HepG2 (cell line): Measurements from ENCODE around the gene CIAO2B. TPM values are rescaled to one million over a fixed set of nuclear protein-coding genes. Genes with fewer than 3 reads are reported as not detected.

Experiments used
- AHR ChIP-seq: IDR thresholded peaks from 2 replicates; pipeline ENCODE4 v1.6.1; 2018; ENCODE audit warnings: missing genetic modification reagents, missing compliant biosample characterization
- ATM ChIP-seq: fragments of 450-650 bp; IDR thresholded peaks from 2 replicates; pipeline ENCODE4 v1.7.1; 2017; ENCODE audit warnings: mild to moderate bottlenecking, borderline replicate concordance
- ELF3 ChIP-seq: IDR thresholded peaks from 2 replicates; pipeline ENCODE4 v1.6.1; 2016; ENCODE audit warnings: missing genetic modification reagents, missing compliant biosample characterization
- FLYWCH1 ChIP-seq: sonication (generic); formaldehyde crosslinking; IDR thresholded peaks from 2 replicates; pipeline ENCODE4 v1.8.1; 2023; ENCODE audit warnings: mild to moderate bottlenecking, missing genetic modification reagents
- MYPOP ChIP-seq: sonication (generic); formaldehyde crosslinking; IDR thresholded peaks from 2 replicates; pipeline ENCODE4 v1.8.1; 2023; ENCODE audit warnings: mild to moderate bottlenecking, moderate library complexity, missing genetic modification reagents
- NCOA1 ChIP-seq: sonication (generic); formaldehyde crosslinking; IDR thresholded peaks from 2 replicates; pipeline ENCODE4 v1.9.0; 2021; ENCODE audit warnings: missing genetic modification reagents
- NFRKB ChIP-seq: fragments of 450-650 bp; IDR thresholded peaks from 2 replicates; pipeline ENCODE4 v1.6.1; 2017
- NONO ChIP-seq, 2 experiments: fragments of 450-650 bp in 1 of 2; sonication (generic) in 1 of 2; formaldehyde crosslinking in 1 of 2; IDR thresholded peaks in 1 of 2; conservative IDR thresholded peaks in 1 of 2; 2 replicates each; pipeline versions ENCODE4 v1.6.1 to v1.8.0; 2017 to 2022; ENCODE audit warnings: mild to moderate bottlenecking in 1 of 2, missing genetic modification reagents in 1 of 2, moderate library complexity in 1 of 2
- RXRA ChIP-seq: sonication (generic); formaldehyde crosslinking; IDR thresholded peaks from 2 replicates; pipeline ENCODE4 v1.5.1; 2020; ENCODE audit warnings: missing genetic modification reagents
- SAFB2 ChIP-seq: sonication (generic); formaldehyde crosslinking; IDR thresholded peaks from 2 replicates; pipeline ENCODE4 v1.5.1; 2020; ENCODE audit warnings: missing genetic modification reagents, low read depth, mild to moderate bottlenecking, borderline replicate concordance
- SIX1 ChIP-seq: sonication (generic); formaldehyde crosslinking; IDR thresholded peaks from 2 replicates; pipeline ENCODE4 v1.4.0; 2020; ENCODE audit warnings: missing genetic modification reagents, borderline replicate concordance
- TAF1 ChIP-seq: sonication (generic); formaldehyde crosslinking; IDR thresholded peaks from 2 replicates; pipeline ENCODE4 v1.4.0; 2020; ENCODE audit warnings: missing genetic modification reagents
- ZBTB2 ChIP-seq: sonication (generic); formaldehyde crosslinking; IDR thresholded peaks from 2 replicates; pipeline ENCODE4 v1.8.0; 2022; ENCODE audit warnings: low read depth, missing genetic modification reagents
- ZFP62 ChIP-seq: sonication (generic); formaldehyde crosslinking; IDR thresholded peaks from 2 replicates; pipeline ENCODE4 v1.4.0; 2020; ENCODE audit warnings: missing genetic modification reagents
- ZNF75D ChIP-seq: sonication (generic); formaldehyde crosslinking; IDR thresholded peaks from 2 replicates; pipeline ENCODE4 v1.8.1; 2023; ENCODE audit warnings: missing genetic modification reagents, mild to moderate bottlenecking, borderline replicate concordance
- ZNF782 ChIP-seq: sonication (generic); formaldehyde crosslinking; IDR thresholded peaks from 2 replicates; pipeline ENCODE4 v1.4.0; 2020; ENCODE audit warnings: missing genetic modification reagents, mild to moderate bottlenecking, borderline replicate concordance
- ZNF878 ChIP-seq: sonication (generic); formaldehyde crosslinking; IDR thresholded peaks from 2 replicates; pipeline ENCODE4 v1.8.1; 2023; ENCODE audit warnings: mild to moderate bottlenecking, missing genetic modification reagents, moderate library complexity
- polyA plus RNA-seq, 8 experiments: library from polyadenylated mRNA; depleted of rRNA in 3 of 8; stranded (reverse) in 7 of 8; unstranded in 1 of 8; fragments of >200 nt; fragmentation: Illumina TruSeq in 4 of 8; extraction: Trizol in 4 of 8; gene quantifications; 2 replicates each; pipeline versions ENCODE4 v1.2.1 to v1.2.3, GENCODE V29; 2011 to 2016; ENCODE audit warnings: low read depth in 4 of 8, missing spikeins in 1 of 8, mixed read lengths in 1 of 8; ENCODE audit not compliant: insufficient read depth in 1 of 8
- total RNA-seq, 5 experiments: library from RNA; depleted of rRNA; stranded (reverse); fragments of >200 nt; fragmentation: Illumina TruSeq; extraction: Trizol; gene quantifications; 2 replicates each; pipeline ENCODE4 v1.2.3, GENCODE V29; 2016; ENCODE audit warnings: low read depth in 1 of 5
- TF ChIP-seq, protein P1 (sequence below): sonication (generic); formaldehyde crosslinking; IDR thresholded peaks from 2 replicates; pipeline ENCODE4 v1.5.0; 2020; ENCODE audit warnings: mild to moderate bottlenecking, missing genetic modification reagents
- TF ChIP-seq, protein P2 (sequence below): sonication (generic); formaldehyde crosslinking; IDR thresholded peaks from 2 replicates; pipeline ENCODE4 v1.9.0; 2022; ENCODE audit warnings: low read depth, missing genetic modification reagents
- TF ChIP-seq, protein P3 (sequence below): sonication (generic); formaldehyde crosslinking; IDR thresholded peaks from 2 replicates; pipeline ENCODE4 v1.4.0; 2020; ENCODE audit warnings: mild to moderate bottlenecking, missing genetic modification reagents

The CIAO2B gene
- total and polyA plus RNA-seq, 2 of the 13 experiments (the other 11 are each of a cell fraction or from before 2014, with no cell fraction given): 157 to 293 TPM

GRCh38 chr16:66961065-66961744, 27.0 kb upstream of the CIAO2B start, which contains the start of gene CES3 (continued):
- TF ChIP-seq, protein P1, sequence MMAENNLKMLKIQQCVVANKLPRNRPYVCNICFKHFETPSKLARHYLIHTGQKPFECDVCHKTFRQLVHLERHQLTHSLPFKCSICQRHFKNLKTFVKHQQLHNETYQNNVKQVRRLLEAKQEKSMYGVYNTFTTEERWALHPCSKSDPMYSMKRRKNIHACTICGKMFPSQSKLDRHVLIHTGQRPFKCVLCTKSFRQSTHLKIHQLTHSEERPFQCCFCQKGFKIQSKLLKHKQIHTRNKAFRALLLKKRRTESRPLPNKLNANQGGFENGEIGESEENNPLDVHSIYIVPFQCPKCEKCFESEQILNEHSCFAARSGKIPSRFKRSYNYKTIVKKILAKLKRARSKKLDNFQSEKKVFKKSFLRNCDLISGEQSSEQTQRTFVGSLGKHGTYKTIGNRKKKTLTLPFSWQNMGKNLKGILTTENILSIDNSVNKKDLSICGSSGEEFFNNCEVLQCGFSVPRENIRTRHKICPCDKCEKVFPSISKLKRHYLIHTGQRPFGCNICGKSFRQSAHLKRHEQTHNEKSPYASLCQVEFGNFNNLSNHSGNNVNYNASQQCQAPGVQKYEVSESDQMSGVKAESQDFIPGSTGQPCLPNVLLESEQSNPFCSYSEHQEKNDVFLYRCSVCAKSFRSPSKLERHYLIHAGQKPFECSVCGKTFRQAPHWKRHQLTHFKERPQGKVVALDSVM (CRISPR knock-in tag): peak; percentile 56; the same call in 1 of the 2 replicates
- TF ChIP-seq FLYWCH1 (CRISPR knock-in tag) (peak; percentile 76; the same call in 1 of the 2 replicates), ZNF782 (CRISPR knock-in tag) (no peak; the same call in 1 of the 2 replicates), NCOA1 (CRISPR knock-in tag) (peak; percentile 88; the same call in 1 of the 2 replicates), NONO (IDR thresholded peaks at IDR 0.05) (no peak), NONO (CRISPR knock-in tag; conservative IDR thresholded peaks at IDR 0.05) (peak; percentile 82), ZNF75D (CRISPR knock-in tag) (no peak), AHR (CRISPR knock-in tag) (peak; percentile 60; the same call in 1 of the 2 replicates), ELF3 (CRISPR knock-in tag) (peak; percentile 46; the same call in 1 of the 2 replicates), ZFP62 (CRISPR knock-in tag) (no peak), ZNF878 (CRISPR knock-in tag) (0 out of 2 replicates have a peak, but pooled peaks have one; percentile 31), MYPOP (CRISPR knock-in tag) (0 out of 2 replicates have a peak, but pooled peaks have one; percentile 40), TAF1 (peak; percentile 50; the same call in 1 of the 2 replicates), ATM (no peak), SAFB2 (peak; percentile 68; the same call in 1 of the 2 replicates), ZBTB2 (CRISPR knock-in tag) (no peak), RXRA (CRISPR knock-in tag) (peak; percentile 58; the same call in 1 of the 2 replicates), SIX1 (CRISPR knock-in tag) (peak; percentile 28; the same call in 1 of the 2 replicates), NFRKB (no peak)
- TF ChIP-seq, protein P2, sequence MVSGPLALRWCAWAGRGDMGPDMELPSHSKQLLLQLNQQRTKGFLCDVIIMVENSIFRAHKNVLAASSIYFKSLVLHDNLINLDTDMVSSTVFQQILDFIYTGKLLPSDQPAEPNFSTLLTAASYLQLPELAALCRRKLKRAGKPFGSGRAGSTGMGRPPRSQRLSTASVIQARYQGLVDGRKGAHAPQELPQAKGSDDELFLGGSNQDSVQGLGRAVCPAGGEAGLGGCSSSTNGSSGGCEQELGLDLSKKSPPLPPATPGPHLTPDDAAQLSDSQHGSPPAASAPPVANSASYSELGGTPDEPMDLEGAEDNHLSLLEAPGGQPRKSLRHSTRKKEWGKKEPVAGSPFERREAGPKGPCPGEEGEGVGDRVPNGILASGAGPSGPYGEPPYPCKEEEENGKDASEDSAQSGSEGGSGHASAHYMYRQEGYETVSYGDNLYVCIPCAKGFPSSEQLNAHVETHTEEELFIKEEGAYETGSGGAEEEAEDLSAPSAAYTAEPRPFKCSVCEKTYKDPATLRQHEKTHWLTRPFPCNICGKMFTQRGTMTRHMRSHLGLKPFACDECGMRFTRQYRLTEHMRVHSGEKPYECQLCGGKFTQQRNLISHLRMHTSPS (CRISPR knock-in tag): no peak; the same call in 1 of the 2 replicates
- TF ChIP-seq, protein P3, sequence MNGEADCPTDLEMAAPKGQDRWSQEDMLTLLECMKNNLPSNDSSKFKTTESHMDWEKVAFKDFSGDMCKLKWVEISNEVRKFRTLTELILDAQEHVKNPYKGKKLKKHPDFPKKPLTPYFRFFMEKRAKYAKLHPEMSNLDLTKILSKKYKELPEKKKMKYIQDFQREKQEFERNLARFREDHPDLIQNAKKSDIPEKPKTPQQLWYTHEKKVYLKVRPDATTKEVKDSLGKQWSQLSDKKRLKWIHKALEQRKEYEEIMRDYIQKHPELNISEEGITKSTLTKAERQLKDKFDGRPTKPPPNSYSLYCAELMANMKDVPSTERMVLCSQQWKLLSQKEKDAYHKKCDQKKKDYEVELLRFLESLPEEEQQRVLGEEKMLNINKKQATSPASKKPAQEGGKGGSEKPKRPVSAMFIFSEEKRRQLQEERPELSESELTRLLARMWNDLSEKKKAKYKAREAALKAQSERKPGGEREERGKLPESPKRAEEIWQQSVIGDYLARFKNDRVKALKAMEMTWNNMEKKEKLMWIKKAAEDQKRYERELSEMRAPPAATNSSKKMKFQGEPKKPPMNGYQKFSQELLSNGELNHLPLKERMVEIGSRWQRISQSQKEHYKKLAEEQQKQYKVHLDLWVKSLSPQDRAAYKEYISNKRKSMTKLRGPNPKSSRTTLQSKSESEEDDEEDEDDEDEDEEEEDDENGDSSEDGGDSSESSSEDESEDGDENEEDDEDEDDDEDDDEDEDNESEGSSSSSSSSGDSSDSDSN (CRISPR knock-in tag): peak; percentile 61
